SIG-M5 treated with dmso at 0.1 percent for 504 hours (cell line): ENCODE data around the gene PDCL2.
"Not testable (repeated sequence)": the region's sequence is repeated elsewhere in the genome, so short reads cannot be mapped to it uniquely, and the experiment has no call there.

Source experiments
- DNase-seq: peaks from one replicate; lab custom pipeline; 2025; ENCODE audit not compliant: unreplicated experiment; lab: John Stamatoyannopoulos, UW

Gene PDCL2

GRCh38 chr4:55592014-55592413 lies at the start of gene PDCL2:
PDCL2 (minus strand) TSS chr4:55592245; CDS start chr4:55592109, 136 bp downstream.
- DNase-seq = no peak

DNA sequence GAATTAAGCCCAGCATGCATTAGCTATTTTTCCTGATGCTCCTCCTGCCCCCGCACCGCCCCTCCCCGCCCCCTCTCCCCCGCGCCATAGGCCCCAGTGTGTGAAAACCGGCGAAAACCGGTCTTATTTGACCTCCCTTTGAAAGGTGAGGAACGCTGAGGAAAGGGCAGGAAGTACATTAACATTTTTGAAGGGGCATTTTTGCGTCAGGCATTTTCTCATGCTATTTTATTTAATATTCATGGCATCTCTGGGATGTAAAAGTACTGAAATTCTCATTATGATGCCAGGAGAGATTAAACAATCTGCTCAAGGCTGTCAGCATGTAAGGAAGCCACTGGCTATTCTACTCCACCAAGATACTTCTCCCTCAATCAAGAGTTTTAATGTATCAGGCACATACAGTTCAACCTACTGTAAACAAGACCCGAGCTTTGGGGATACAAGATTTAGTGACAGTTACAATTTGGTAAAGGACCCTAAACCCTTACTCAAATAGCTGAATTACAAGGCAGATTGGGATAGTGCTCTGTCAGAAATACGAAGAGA lies 45.3 kb upstream of the PDCL2 start:
- DNase-seq = no peak

- no peak for DNase-seq
Measured at GRCh38 chr4:55636656-55636999, 44.6 kb upstream of the PDCL2 start.

DNA sequence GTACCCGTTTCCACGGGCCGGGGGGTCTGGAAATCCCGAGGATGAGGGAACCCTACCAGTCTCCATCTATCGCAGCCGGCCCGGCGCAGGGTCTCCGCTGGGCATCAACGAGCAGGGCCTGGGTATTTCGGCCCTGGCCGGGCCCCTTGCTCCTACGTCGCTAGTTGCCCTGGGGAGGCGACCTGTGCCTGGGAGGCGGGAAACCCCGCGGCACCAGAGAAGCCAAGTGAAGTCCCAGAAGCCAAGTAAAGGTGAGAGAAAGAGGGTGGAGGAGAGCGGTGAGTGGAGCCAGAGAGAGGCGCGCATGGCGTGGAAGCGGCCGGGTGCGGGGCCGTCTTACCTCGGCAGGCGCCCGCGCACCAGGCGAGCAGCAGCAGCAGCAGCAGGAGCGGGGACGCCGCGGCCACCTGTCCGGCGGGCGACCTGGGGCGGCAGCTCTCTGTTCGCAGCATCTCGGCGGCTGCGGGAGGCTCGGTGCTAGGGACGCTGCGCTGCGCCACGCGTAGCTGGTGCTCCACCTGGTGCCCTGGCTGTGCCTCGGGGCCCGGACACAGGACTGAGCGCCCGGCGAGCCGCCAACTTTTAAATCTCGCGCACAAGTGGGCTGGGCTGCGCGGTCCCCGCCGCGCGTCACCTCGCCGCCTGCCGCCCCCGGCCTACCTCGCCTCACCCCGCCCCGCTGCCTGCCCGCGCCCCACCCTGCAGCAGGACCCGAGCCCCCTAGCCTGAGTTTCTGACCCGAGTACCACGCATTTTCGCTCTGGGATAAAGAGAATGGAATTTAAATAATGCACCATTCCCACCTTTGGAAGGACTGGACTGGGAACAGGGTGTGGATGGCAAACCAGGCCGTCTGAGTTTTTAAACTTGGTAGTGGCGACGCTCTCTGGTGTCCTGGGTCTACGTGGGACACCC lies 44.0 kb upstream of the PDCL2 start, which contains the start of gene NMU:
TSS of gene NMU (minus strand) at position 558 of the 915 bp plus-strand sequence. CDS start at position 452, 106 bp downstream.
- no peak for DNase-seq

GRCh38 chr4:55635282-55635681 lies 43.2 kb upstream of the PDCL2 start:
- no peak for DNase-seq

- DNase-seq = no peak
Measured at GRCh38 chr4:55634417-55635128, 42.5 kb upstream of the PDCL2 start.

- DNase-seq = no peak
Measured at GRCh38 chr4:55633903-55634302, 41.9 kb upstream of the PDCL2 start.

GRCh38 chr4:55625835-55626234 lies 33.8 kb upstream of the PDCL2 start:
- no peak for DNase-seq

DNA sequence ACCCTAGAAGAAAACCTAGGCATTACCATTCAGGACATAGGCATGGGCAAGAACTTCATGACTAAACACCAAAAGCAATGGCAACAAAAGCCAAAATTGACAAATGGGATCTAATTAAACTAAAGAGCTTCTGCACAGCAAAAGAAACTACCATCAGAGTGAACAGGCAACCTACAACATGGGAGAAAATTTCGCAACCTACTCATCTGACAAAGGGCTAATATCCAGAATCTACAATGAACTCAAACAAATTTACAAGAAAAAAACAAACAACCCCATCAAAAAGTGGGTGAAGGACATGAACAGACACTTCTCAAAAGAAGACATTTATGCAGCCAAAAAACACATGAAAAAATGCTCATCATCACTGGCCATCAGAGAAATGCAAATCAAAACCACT lies 32.0 kb upstream of the PDCL2 start:
- DNase-seq = not testable (repeated sequence)

DNA sequence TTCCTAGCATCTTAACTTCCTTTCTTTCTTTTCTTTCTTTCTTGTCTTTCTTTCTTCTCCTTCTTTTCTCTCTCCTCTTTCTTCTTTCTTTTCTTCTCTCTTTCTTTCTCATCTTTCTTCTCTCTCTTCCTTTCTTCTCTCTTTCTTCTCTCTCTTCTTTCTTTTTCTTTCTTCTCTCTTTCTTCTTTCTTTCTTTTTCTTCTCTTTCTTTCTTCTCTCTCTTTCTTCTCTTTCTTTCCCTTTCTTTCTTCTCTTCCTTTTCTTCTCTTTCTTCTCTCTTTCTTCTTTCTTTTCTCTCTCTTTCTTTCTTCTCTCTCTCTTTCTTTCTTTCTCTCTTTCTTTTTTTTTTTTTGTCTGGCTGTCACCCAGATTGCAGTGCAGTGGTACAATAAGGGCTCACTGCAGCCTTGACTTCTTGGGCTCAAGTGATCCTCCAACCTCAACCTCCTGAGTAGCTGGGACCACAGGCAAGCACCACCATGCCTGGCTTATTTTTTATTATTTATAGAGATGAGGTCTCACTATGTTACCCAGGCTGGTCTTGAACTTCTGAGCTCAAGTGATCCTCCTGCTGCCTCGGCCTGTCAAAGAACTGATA lies 26.6 kb upstream of the PDCL2 start:
- DNase-seq = no peak

DNA sequence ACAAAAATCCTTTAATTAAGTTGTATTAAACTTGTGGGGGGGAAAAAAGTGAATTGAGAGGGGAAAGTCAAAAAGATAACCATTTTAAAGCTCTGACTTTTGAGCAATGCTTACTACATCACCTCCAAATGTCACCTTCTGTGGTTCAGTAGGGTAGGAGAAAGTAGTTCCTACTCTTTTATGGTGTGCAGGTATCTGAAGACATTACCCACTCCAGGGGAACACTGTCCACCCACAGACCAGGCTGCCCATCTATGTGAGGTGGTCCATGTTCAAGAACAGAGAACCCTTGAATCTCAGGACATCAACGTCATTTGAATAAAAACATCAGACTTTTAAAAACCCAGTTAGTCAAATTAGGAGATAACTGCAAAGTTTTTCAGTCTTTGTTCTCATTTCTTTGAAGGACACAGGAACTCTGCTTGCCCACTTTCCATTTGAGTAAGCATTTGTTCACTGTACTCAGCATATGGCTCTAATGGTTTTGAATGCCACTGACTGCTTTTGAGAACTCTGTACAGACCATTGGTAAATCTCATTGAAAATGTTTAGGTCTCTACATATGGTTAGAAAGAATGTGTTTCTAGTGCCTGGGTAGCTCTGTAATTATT lies 25.6 kb upstream of the PDCL2 start:
- DNase-seq = no peak

GRCh38 chr4:55615008-55615407 lies 23.0 kb upstream of the PDCL2 start:
- no peak for DNase-seq

GRCh38 chr4:55613621-55614020 lies 21.6 kb upstream of the PDCL2 start:
- no peak for DNase-seq

GRCh38 chr4:55612341-55612740 lies 20.3 kb upstream of the PDCL2 start:
- no peak for DNase-seq

- DNase-seq = no peak
Measured at GRCh38 chr4:55611358-55612059, 19.5 kb upstream of the PDCL2 start.

- DNase-seq = no peak
Measured at GRCh38 chr4:55610381-55610780, 18.3 kb upstream of the PDCL2 start.

DNA sequence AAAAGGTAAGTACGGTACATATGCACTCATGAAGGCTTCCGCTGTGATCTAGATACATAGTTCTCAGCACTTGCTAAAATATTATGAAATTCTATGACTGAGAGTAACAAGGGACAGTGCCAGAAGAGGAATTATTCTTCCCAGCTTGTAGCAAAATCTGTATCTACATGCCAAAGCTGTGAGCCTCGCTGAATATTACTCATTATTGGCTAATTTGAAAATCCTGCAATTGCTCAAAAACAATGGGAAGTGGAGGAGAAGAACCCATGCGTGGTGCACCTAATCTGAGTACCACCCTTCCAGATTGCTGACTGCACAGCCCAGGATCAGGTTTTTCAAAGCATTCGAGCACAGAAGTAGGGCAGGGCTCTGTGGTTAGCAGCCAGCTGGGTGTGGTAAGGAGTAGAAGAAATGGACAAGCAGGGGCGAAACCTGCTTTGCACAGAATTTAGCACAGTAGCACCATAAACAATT lies 17.4 kb upstream of the PDCL2 start:
- DNase-seq = no peak

- DNase-seq = no peak
Measured at GRCh38 chr4:55608591-55608990, 16.5 kb upstream of the PDCL2 start.

DNA sequence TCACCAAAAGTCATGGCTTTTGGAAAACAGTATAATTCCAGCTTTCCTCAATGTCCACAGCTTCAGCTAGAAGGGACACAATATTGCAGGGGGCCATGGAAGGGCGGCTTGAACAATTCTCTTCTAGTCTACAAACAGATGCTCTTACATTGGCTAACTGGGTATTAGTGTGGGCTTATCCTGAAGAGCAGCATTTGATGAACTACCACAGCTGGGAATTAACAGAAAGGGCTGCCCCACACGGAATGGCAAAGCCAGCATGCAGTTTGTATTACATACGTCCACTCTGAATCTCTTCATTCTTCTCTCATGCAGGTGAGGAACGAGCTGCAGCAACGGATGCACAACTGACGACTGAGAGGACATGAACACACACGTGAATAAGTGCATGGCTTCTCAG lies 13.0 kb upstream of the PDCL2 start:
- no peak for DNase-seq

DNA sequence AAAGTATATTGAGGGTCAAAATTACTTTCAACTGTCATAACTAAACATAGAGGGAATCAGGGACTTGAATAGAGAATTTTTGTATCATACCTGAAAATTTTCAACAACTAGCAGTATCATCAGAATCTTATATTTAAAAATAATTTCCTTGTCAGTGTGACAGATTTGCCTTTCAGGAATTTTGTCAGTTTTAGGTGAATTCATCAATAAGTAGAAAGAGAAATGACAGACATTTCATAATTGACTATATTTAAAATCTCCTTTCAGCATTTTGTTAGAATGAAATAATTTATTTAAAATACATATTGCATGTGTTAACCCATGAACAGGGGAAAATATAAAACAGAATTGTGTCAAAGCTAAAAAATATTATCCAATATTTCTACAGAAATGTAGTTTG lies 8.6 kb upstream of the PDCL2 start:
- no peak for DNase-seq
